Measurements from ENCODE around the gene PAPPA2.

- TF ChIP-seq POLR2A (IDR thresholded peaks at IDR 0.05; ENCODE audit: low read length) (no peak), GATA1 (IDR thresholded peaks at IDR 0.05; ENCODE audit: low read depth, low read length) (no peak)
Measured at GRCh38 chr1:176471338-176472121, 8.6 kb downstream of the PAPPA2 start.
